NCI-H2196 treated with DMSO at 0.1 percent for 48 hours (cell line): ENCODE results near the gene KBTBD13.
"Not testable (repeated sequence)": the region's sequence is repeated elsewhere in the genome, so short reads cannot be mapped to it uniquely, and the experiment has no call there.

Source experiments
- DNase-seq: peaks from one replicate; lab custom pipeline; 2025; ENCODE audit not compliant: unreplicated experiment; lab: John Stamatoyannopoulos, UW

KBTBD13 gene

DNA sequence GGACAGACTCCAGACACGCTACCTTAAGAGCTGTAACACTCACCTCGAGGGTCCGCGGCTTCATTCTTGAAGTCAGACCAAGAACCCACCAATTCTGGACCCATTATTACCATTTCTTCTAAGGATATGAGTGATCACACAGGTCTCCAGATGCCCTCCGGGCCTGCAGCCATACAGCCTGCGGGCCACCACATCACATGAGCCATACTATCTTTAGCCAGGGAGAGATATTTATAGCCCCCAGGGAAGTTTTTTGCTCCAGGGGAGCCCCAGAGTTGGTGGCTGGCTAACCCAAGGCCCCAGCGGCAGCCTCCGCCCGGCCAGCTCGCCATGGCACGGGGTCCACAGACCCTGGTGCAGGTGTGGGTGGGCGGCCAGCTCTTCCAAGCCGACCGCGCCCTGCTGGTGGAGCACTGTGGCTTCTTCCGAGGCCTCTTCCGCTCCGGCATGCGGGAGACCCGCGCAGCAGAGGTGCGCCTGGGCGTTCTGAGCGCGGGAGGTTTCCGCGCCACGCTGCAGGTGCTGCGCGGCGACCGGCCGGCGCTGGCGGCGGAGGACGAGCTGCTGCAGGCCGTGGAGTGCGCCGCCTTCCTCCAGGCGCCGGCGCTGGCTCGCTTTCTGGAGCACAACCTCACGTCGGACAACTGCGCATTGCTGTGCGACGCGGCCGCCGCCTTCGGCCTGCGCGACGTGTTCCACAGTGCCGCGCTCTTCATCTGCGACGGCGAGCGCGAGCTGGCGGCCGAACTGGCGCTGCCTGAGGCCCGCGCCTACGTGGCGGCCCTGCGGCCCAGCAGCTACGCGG, at the start of gene KBTBD13:
Gene KBTBD13 (plus strand): TSS at position 261 of the 805 bp plus-strand sequence. CDS start 70 bp downstream, at position 331.
- no peak for DNase-seq

- DNase-seq, result no peak
Measured at GRCh38 chr15:65026756-65027155, 49.8 kb upstream of the KBTBD13 start.

- DNase-seq, result no peak
Measured at GRCh38 chr15:65027593-65027992, 49.0 kb upstream of the KBTBD13 start.

- no peak for DNase-seq
Measured at GRCh38 chr15:65028338-65028737, 48.2 kb upstream of the KBTBD13 start.

DNA sequence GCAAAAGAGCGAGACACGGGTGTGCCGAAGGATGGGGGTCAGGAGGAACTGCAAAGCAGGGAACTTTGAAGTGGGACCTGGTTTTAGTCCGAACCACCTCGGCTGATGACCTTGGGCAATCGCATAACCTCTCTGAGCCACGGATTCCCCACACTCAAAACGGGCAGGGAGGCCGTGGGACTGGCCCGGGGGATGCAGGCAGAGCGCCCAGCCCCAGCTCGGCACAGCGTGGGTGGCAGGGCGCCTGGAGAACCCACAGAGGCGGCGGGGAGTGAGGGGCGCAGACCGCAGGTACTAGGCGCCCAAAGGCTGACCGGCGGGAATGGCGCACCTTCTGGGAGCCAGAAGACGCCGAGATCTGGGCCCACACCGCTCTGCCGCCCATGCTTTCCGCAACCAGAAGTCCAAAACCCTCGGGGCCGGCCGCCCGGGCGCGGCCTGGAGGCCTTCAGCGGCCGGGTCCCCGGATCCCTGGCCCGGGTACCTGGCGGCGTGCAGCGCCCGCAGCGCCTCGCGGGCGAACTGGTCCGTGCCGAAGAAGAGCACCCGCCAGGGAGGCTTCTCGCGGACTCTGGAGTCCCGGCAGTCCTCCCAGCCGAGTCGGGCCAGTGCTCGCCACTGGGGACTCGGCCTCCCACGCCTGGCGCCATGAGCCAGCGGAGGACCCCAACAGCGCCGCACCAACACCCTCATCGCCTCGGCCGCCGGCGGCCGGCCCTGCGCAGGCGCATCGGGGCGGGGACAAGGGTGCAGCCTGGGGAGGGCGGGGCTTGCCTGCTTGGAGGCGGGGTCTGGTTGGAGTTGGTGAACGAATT, 47.4 kb upstream of the KBTBD13 start, which contains the start of gene MTFMT:
Gene MTFMT (minus strand): TSS at position 719 of the 815 bp plus-strand sequence. CDS start 26 bp downstream, at position 693.
- DNase-seq, result peak; percentile 40

DNA sequence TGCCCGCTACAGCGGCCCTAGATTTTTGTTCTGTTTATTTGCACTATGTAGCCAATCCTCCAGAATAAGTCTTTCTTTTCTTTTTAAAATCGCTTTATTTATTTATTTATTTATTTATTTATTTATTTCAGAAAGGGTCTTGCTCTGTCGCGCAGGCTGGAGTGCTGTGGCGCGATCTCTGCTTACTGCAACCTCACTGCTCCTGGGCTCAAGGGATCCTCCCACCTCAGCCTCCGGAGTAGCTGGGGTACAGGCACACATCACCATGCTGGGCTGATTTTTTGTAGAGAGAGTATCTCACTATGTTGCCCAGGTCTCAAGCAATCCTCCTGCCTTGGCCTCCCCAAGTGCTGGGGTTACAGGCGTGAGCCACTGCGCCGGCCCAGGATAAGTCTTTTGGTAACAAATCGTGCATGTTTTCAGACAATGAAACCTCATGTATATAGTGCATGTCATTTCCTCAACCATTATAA, 46.8 kb upstream of the KBTBD13 start:
- DNase-seq, result no peak

- no peak for DNase-seq
Measured at GRCh38 chr15:65032801-65033537, 43.6 kb upstream of the KBTBD13 start.

DNA sequence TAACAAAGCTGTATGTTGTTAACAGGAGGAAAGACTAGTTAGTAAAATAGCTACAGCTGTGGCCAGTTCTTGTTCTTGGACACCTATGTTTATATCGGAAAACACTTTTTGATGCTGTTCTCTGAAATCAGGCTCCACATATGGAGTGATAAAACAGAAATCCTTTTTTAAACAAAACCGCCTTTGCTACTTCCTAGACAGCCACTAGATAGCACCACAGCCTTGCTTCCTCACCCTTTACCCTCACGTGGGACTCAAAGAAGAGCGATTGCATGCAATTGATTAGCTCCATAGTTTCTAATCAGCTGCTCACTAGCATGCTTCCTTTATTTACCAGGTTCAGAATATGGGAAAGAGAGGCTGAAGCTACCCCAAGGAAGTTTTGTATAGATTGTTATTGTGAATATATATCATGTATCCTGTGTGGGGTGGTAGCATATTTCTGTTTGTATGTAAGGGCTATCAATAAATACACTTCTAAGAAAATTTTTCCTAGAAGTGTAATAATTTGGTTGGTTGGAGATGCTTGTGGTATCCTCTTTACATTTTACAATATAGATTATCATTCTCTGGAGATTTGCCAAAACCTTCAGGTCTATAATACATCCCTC, 42.8 kb upstream of the KBTBD13 start:
- no peak for DNase-seq

- no peak for DNase-seq
Measured at GRCh38 chr15:65034719-65035118, 41.8 kb upstream of the KBTBD13 start.

GRCh38 chr15:65037309-65037708, 39.2 kb upstream of the KBTBD13 start:
- DNase-seq, result no peak

DNA sequence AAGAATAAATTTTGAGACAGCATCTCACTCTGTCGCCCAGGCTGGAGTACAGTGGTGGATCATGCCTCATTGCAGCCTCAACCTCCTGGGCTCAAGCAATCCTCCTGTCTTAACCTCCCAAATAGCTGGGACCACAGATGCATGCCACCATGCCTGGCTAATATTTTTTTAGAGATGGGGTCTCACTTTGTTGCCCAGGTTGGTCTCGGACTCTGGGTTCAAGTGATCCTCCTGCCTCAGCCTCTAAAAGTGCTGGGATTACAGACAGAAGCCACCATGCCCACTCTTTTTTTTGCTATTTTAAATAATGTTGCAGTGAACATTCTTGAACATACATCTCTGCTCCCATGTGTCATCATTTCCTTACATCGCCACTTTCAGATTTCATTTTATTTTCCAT, 38.1 kb upstream of the KBTBD13 start:
- no peak for DNase-seq

DNA sequence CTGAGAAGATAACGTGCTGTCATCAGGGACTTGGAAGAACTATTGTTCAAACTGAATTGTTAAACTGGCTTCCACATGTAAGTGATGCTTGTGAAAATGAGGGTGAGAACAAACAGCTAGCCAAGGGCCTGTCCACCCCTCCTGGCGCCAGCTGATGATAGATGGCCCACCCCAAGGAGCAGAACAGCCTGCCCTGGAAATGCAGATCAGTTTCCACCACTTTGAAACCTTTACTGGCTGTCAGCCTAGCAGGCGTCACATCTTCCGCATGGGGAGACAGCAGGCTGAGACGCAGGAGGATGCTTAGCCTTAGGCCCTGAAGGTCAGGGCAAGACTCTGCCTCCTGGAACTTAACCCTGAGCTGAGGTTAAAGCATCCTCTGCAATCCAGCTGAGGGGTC, 37.7 kb upstream of the KBTBD13 start:
- DNase-seq, result no peak

DNA sequence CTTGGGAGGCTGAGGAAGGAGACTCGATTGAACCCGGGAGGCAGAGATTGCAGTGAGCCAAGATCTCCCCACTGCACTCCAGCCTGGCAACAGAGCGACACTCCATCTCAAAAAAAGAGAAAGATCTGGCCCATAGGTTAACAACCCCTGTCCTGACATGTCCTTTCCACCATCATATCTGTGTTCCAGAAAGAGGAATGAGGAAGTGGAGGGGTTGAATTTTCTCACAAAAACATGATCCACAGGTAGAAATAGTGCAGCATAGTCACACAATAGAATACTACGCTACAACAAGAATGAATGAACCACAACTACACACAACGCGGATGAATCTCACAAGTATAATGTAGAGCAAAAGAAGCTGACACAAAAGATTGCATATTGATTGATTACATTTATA, 36.1 kb upstream of the KBTBD13 start:
- DNase-seq, result no peak

- DNase-seq, result no peak
Measured at GRCh38 chr15:65041787-65042186, 34.8 kb upstream of the KBTBD13 start.

DNA sequence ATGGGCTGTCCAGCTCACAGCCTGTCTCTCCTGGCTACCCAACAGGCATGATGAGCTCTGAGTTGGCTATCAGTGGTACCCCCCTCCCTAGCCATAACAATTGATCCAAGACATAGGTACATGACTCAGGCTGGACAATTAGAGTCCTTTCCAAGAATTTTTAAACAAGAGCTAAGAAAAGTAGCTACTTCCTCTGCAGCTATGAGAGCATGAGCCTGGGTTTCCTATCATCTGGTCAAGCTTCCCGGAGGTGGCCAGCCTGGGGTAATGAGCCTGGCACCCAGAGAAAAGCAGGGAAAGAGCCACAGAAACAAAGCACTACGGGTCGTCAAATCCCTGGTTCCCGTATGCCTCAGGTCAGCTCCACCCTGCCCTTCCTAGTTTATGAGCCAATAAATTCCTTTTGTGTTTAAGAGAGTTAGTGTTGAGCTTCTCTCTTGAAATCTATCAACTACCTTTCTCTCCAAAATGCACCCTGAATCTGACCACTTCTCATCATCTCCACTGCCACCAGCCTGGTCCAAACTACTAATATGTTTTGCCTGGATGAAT, 33.7 kb upstream of the KBTBD13 start:
- no peak for DNase-seq

DNA sequence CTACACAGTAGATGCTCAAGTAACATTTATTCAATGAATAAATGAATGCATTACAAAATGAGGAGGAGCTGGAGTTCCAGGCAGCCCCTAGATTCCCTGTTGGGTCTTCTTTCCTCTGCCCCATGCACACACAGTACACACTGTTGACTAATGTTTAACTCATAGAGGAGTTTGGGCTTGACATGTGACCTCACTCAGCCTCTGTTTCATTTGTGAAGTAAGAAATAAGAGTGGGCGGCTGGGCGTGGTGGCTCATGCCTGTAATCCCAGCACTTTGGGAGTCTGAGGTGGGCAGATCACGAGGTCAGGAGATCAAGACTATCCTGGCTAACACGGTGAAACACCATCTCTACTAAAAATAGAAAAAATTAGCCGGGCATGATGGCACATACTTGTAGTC, 32.3 kb upstream of the KBTBD13 start:
- DNase-seq, result not testable (repeated sequence)

- peak; percentile 32 for DNase-seq
Measured at GRCh38 chr15:65044724-65045481, 31.6 kb upstream of the KBTBD13 start, which contains the start of gene SLC51B. TSS of gene SLC51B (plus strand) at chr15:65045387. CDS start at chr15:65050005, 4,618 bp downstream.

- no peak for DNase-seq
Measured at GRCh38 chr15:65048241-65048640, 28.3 kb upstream of the KBTBD13 start.

DNA sequence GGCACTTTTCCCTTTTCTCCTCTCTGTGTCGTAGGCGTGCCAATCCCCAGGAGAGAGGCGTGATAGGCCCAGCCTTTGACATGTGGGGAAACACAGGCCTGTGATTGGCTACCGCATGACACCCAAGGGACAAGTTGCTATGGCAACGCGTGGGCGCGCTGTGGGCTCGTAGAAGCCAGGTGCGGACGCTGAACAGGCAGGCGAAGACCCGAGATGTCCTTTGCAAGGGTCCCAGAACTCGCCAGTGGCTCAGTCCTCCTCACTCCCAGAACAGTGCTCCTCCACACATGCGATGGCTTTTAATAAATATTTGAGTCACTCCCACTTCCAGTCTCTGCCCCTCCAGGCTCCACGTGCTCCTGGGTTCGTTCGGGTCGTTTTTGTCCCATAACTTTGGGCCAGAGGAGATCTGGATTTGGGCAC, 27.1 kb upstream of the KBTBD13 start:
- peak; percentile 54 for DNase-seq

- no peak for DNase-seq
Measured at GRCh38 chr15:65050270-65050669, 26.3 kb upstream of the KBTBD13 start.
